Esophagus muscularis mucosa (tissue), 4 donors: ENCODE results near the gene BCAS3.

Source experiments
- EP300 ChIP-seq: sonication (generic); formaldehyde crosslinking; IDR thresholded peaks from one replicate; pipeline ENCODE4 v1.6.1; 2017; ENCODE audit warnings: antibody characterized with exemption
- POLR2A ChIP-seq: fragments of 450-650 bp; IDR thresholded peaks from one replicate; pipeline ENCODE4 v1.6.1; 2017; ENCODE audit warnings: antibody characterized with exemption, moderate library complexity, mild to moderate bottlenecking, low read depth
- POLR2AphosphoS5 ChIP-seq, 2 donors: sonication (generic); formaldehyde crosslinking; IDR thresholded peaks; one replicate each; pipeline ENCODE4 v1.6.1; 2017; ENCODE audit warnings: antibody characterized with exemption in 2 of 2
- TF ChIP-seq, protein P1 (sequence below), 3 experiments: fragments of 200-600 bp in 2 of 3; fragments of 450-650 bp in 1 of 3; sonication (generic) in 2 of 3; IDR thresholded peaks; one replicate each; pipeline ENCODE4 v1.5.1; 2017 to 2019; ENCODE audit warnings: antibody characterized with exemption in 3 of 3, mild to moderate bottlenecking in 2 of 3, moderate library complexity in 1 of 3

DNA sequence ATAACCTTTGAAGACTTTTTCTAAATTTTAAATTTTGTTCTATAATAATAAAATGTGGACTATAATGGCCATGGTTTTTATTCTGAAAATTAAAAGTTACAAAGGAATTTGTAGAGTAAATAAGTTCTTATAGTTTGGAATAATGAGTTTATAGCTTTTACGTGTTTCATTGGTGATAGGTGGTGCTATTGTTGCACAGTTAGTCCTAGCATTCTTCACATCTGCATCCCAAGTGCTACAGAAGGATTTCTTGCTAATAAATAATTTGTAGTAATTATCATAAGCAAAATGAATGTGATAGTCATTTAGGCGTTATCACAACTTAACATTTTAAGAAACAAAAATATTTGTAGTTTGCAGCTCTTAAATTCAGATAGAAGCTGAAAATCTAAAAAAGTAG, 67.9 kb downstream of the BCAS3 start:
- TF ChIP-seq EP300 (no peak), POLR2AphosphoS5 (IDR thresholded peaks at IDR 0.05) (no peak), POLR2A (no peak)
- TF ChIP-seq, protein P1, sequence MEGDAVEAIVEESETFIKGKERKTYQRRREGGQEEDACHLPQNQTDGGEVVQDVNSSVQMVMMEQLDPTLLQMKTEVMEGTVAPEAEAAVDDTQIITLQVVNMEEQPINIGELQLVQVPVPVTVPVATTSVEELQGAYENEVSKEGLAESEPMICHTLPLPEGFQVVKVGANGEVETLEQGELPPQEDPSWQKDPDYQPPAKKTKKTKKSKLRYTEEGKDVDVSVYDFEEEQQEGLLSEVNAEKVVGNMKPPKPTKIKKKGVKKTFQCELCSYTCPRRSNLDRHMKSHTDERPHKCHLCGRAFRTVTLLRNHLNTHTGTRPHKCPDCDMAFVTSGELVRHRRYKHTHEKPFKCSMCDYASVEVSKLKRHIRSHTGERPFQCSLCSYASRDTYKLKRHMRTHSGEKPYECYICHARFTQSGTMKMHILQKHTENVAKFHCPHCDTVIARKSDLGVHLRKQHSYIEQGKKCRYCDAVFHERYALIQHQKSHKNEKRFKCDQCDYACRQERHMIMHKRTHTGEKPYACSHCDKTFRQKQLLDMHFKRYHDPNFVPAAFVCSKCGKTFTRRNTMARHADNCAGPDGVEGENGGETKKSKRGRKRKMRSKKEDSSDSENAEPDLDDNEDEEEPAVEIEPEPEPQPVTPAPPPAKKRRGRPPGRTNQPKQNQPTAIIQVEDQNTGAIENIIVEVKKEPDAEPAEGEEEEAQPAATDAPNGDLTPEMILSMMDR (IDR thresholded peaks at IDR 0.05), result no peak
